PC-3 (cell line): ENCODE measurements around the gene PCYT1B. TPM values are rescaled to one million over a fixed set of nuclear protein-coding genes. Genes with fewer than 3 reads are reported as not detected.
A peak's percentile ranks its signal among the peaks of the same experiment; 100 is the strongest.

Source experiments
- ATAC-seq: fragments of 200-7000 bp; cut with Tn5 transposase; 2 replicates; pipeline ENCODE4 v1.9.1; 2020; ENCODE audit warnings: mild to moderate bottlenecking, moderate library complexity
- BruUV-seq: library from RNA; stranded (reverse); fragments of 400-500 nt; replicated peaks from 2 replicates; lab custom pipeline; 2021; lab: Mats Ljungman, UMichigan
- CTCF ChIA-PET: fragments of 300-600 bp; sonication (Branson Sonifier 250); formaldehyde crosslinking; loops from one replicate; lab custom pipeline; 2022; ENCODE audit warnings: antibody characterized with exemption; lab: Charles Lee
- POLR2A ChIA-PET: fragments of 300-600 bp; sonication (Branson Sonifier 250); formaldehyde crosslinking; loops from one replicate; lab custom pipeline; 2022; ENCODE audit warnings: antibody characterized with exemption; ENCODE audit not compliant: unreplicated experiment; lab: Charles Lee
- DNase-seq: peaks from one replicate; pipeline ENCODE4 v3.0.0-alpha.2; 2015
- H2AFZ ChIP-seq: fragments of 300-600 bp; sonication (generic); 2 replicates; pipeline ENCODE4 v1.6.0; 2016; ENCODE audit warnings: antibody characterized with exemption, low read length
- H3F3A ChIP-seq: fragments of 300-600 bp; sonication (generic); one replicate; pipeline ENCODE4 v1.6.0; 2017; ENCODE audit warnings: antibody characterized with exemption, low read length, control low read depth, mild to moderate bottlenecking; ENCODE audit not compliant: unreplicated experiment
- H3K27ac ChIP-seq: fragments of 300-600 bp; sonication (generic); 2 replicates; pipeline ENCODE4 v1.5.1; 2016; ENCODE audit warnings: mild to moderate bottlenecking, low read length
- H3K27me3 ChIP-seq: fragments of 300-600 bp; sonication (generic); 2 replicates; pipeline ENCODE4 v1.6.1; 2016; ENCODE audit warnings: low read length, mixed read lengths
- H3K36me3 ChIP-seq: fragments of 300-600 bp; sonication (generic); 2 replicates; pipeline ENCODE4 v1.6.1; 2016; ENCODE audit warnings: low read depth, mixed run types, low read length, mixed read lengths
- H3K4me1 ChIP-seq: fragments of 300-600 bp; sonication (generic); 2 replicates; pipeline ENCODE4 v1.5.1; 2016; ENCODE audit warnings: low read length; ENCODE audit not compliant: insufficient read depth
- H3K4me2 ChIP-seq: fragments of 300-600 bp; sonication (generic); 2 replicates; pipeline ENCODE4 v1.6.0; 2016; ENCODE audit warnings: low read length
- H3K4me3 ChIP-seq: fragments of 300-600 bp; sonication (generic); 2 replicates; pipeline ENCODE4 v1.5.1; 2016; ENCODE audit warnings: mild to moderate bottlenecking, low read length, mixed read lengths
- H3K79me2 ChIP-seq: fragments of 300-600 bp; sonication (generic); 2 replicates; pipeline ENCODE4 v1.6.1; 2017; ENCODE audit warnings: low read length, mixed read lengths
- H3K9ac ChIP-seq: fragments of 300-600 bp; sonication (generic); 2 replicates; pipeline ENCODE4 v1.6.0; 2016; ENCODE audit warnings: mild to moderate bottlenecking, low read length
- H3K9me2 ChIP-seq: fragments of 300-600 bp; sonication (generic); replicated peaks from 2 replicates; pipeline ENCODE4 v1.6.1; 2016; ENCODE audit warnings: mixed run types, low read length, mixed read lengths
- H3K9me3 ChIP-seq: fragments of 300-600 bp; sonication (generic); 2 replicates; pipeline ENCODE4 v1.6.1; 2016; ENCODE audit warnings: low read length, mixed read lengths
- H4K20me1 ChIP-seq: fragments of 300-600 bp; sonication (generic); 2 replicates; pipeline ENCODE4 v1.6.1; 2016; ENCODE audit warnings: low read length, mixed read lengths
- EZH2 ChIP-seq: fragments of 300-600 bp; sonication (generic); IDR thresholded peaks from one replicate; pipeline ENCODE4 v1.6.1; 2017; ENCODE audit warnings: antibody characterized with exemption, mild to moderate bottlenecking, low read length; ENCODE audit not compliant: unreplicated experiment
- EZH2phosphoT487 ChIP-seq: fragments of 300-600 bp; sonication (generic); IDR thresholded peaks from 2 replicates; pipeline ENCODE4 v1.6.1; 2018; ENCODE audit warnings: mild to moderate bottlenecking, antibody characterized with exemption, low read length, borderline replicate concordance
- intact Hi-C: fragments of 100-400 bp; cut with micrococcal nuclease; formaldehyde crosslinking; loops from 2 replicates; pipeline ENCODE4 v1.9.0; 2023
- total RNA-seq: library from RNA; depleted of rRNA; stranded (reverse); fragments of >200 nt; gene quantifications from 2 replicates; pipeline ENCODE4 v1.2.3, GENCODE V29; 2014; rRNA removed
- TF ChIP-seq, protein P1 (sequence below): fragments of 300-600 bp; sonication (generic); conservative IDR thresholded peaks from 2 replicates; pipeline ENCODE4 v1.5.1; 2017; ENCODE audit warnings: antibody characterized with exemption, low read depth, mild to moderate bottlenecking, low read length

PCYT1B gene
- total RNA-seq, 1 experiment from 2014 or later: not detected

DNA sequence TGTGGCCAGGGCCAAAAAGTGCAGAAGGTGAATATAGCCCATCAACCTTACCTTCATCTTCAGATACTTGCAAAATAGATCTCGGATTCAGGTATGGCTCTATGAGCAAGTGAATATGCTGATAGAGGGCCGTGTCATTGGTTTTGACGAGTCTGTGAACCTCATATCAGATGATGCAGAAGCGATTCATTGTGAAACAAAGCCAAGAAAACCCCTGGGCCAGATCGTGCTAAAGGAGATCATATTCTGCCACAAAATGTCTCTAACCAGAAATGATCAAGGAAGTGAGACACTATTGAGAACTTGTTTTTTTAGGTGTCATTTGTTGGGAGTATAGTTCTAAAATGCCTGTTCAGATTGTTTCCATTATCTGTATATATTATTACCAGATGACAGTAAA lies 133.7 kb downstream of the PCYT1B start:
- no peak overlapping the region for H2AFZ ChIP-seq
- no peak overlapping the region for H3K4me3 ChIP-seq
- H3K4me1 ChIP-seq: no peaks in the 10 kb centered on the region
- H4K20me1 ChIP-seq: no peaks in the 10 kb centered on the region
- no peak overlapping the region for H3K27ac ChIP-seq
- no peak overlapping the region for H3K4me2 ChIP-seq
- POLR2A ChIA-PET: no interaction called here
- no peaks in the 10 kb centered on the region for H3F3A ChIP-seq
- H3K79me2 ChIP-seq: no peaks in the 10 kb centered on the region
- no peak overlapping the region for H3K9ac ChIP-seq
- intact Hi-C loops: no loop called here
- no peaks in the 10 kb centered on the region for H3K9me3 ChIP-seq
- TF ChIP-seq, protein P1, sequence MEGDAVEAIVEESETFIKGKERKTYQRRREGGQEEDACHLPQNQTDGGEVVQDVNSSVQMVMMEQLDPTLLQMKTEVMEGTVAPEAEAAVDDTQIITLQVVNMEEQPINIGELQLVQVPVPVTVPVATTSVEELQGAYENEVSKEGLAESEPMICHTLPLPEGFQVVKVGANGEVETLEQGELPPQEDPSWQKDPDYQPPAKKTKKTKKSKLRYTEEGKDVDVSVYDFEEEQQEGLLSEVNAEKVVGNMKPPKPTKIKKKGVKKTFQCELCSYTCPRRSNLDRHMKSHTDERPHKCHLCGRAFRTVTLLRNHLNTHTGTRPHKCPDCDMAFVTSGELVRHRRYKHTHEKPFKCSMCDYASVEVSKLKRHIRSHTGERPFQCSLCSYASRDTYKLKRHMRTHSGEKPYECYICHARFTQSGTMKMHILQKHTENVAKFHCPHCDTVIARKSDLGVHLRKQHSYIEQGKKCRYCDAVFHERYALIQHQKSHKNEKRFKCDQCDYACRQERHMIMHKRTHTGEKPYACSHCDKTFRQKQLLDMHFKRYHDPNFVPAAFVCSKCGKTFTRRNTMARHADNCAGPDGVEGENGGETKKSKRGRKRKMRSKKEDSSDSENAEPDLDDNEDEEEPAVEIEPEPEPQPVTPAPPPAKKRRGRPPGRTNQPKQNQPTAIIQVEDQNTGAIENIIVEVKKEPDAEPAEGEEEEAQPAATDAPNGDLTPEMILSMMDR: no peak
- TF ChIP-seq EZH2: no peak
- TF ChIP-seq EZH2phosphoT487: no peak
- ATAC-seq: no peak
- peak; percentile 28 for DNase-seq
- H3K36me3 ChIP-seq: no peaks in the 10 kb centered on the region
- no peaks in the 10 kb centered on the region for H3K9me2 ChIP-seq
- BruUV-seq: no TSS peak
- CTCF ChIA-PET: no interaction called here
- H3K27me3 ChIP-seq: no peaks in the 10 kb centered on the region

- BruUV-seq: no TSS peak
- H3K4me3 ChIP-seq: no peak overlapping the region
- no peaks in the 10 kb centered on the region for H3K9me3 ChIP-seq
- ChIA-PET POLR2A (no interaction called here), CTCF (no interaction called here)
- no peaks in the 10 kb centered on the region for H3F3A ChIP-seq
- no peaks in the 10 kb centered on the region for H3K9me2 ChIP-seq
- no peaks in the 10 kb centered on the region for H3K36me3 ChIP-seq
- H3K4me1 ChIP-seq: peaks cover 12% of the 10 kb centered on the region
- no peak overlapping the region for H3K9ac ChIP-seq
- H3K4me2 ChIP-seq: no peak overlapping the region
- no peaks in the 10 kb centered on the region for H4K20me1 ChIP-seq
- ATAC-seq (no peak), DNase-seq (no peak)
- no peaks in the 10 kb centered on the region for H3K27me3 ChIP-seq
- no peak overlapping the region for H2AFZ ChIP-seq
- H3K79me2 ChIP-seq: no peaks in the 10 kb centered on the region
- TF ChIP-seq EZH2 (no peak), EZH2phosphoT487 (no peak)
- TF ChIP-seq, protein P1: no peak
- intact Hi-C loops: no loop called here
- no peak overlapping the region for H3K27ac ChIP-seq
These were observed 138.8 kb downstream of the PCYT1B start for GRCh38 chrX:24508375-24508774.

Other genes starting within 250 kb of the PCYT1B start
- gene PDK3, start 182.1 kb downstream of the PCYT1B start, total RNA-seq: 22.6 and 24.4 TPM in 2 replicates
- 19.6 and 23.2 TPM in 2 replicates for gene POLA1, start 46.6 kb upstream of the PCYT1B start, total RNA-seq